AG10803 (cell line): ENCODE data around the gene TOP3A.

Experiments used
- DNase-seq: peaks from one replicate; pipeline ENCODE4 v3.0.0; 2010; ENCODE audit warnings: low read depth
- H3K4me3 ChIP-seq: 2 replicates; pipeline ENCODE4 v1.5.1; 2011; ENCODE audit warnings: mild to moderate bottlenecking, low read length, control low read depth
- TF ChIP-seq, protein P1 (sequence below): conservative IDR thresholded peaks from 2 replicates; pipeline ENCODE4 v1.5.1; 2011; ENCODE audit warnings: mild to moderate bottlenecking, low read length, control low read depth, inconsistent platforms

TOP3A gene

GRCh38 chr17:18278867-18279266 lies 35.9 kb downstream of the TOP3A start:
- DNase-seq: no peak
- H3K4me3 ChIP-seq: no peak overlapping the region
- TF ChIP-seq, protein P1, sequence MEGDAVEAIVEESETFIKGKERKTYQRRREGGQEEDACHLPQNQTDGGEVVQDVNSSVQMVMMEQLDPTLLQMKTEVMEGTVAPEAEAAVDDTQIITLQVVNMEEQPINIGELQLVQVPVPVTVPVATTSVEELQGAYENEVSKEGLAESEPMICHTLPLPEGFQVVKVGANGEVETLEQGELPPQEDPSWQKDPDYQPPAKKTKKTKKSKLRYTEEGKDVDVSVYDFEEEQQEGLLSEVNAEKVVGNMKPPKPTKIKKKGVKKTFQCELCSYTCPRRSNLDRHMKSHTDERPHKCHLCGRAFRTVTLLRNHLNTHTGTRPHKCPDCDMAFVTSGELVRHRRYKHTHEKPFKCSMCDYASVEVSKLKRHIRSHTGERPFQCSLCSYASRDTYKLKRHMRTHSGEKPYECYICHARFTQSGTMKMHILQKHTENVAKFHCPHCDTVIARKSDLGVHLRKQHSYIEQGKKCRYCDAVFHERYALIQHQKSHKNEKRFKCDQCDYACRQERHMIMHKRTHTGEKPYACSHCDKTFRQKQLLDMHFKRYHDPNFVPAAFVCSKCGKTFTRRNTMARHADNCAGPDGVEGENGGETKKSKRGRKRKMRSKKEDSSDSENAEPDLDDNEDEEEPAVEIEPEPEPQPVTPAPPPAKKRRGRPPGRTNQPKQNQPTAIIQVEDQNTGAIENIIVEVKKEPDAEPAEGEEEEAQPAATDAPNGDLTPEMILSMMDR: no peak

- no peak overlapping the region for H3K4me3 ChIP-seq
- DNase-seq: no peak
- TF ChIP-seq, protein P1: no peak
Measured at GRCh38 chr17:18277076-18277475, 37.7 kb downstream of the TOP3A start.

- TF ChIP-seq, protein P1: no peak
- DNase-seq: no peak
- no peak overlapping the region for H3K4me3 ChIP-seq
Measured at GRCh38 chr17:18270046-18270931, 44.5 kb downstream of the TOP3A start.

- no peak overlapping the region for H3K4me3 ChIP-seq
- TF ChIP-seq, protein P1: no peak
- peak; percentile 37 for DNase-seq
Measured at GRCh38 chr17:18267927-18268711, 46.7 kb downstream of the TOP3A start.

DNA sequence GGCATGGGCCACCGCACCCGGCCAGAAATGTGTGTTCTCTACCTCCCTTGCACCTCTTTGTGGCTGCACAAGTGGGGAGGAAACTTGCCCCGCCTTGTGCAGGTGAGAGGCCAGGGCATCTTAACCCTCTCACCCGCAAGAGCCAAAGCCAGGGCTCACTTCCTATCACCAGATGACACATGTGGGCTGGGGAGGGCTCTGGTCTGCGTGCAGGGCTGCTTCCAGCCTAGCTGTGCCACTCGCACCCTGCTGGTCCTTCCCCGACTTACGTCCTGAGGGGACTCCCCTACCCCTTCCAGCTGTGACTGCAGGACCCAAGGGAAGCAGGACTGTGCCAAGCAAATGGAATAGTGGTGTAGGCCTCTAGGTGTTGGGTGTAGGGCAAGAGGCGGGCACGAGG lies 47.4 kb downstream of the TOP3A start:
- TF ChIP-seq, protein P1: no peak
- H3K4me3 ChIP-seq: no peak overlapping the region
- no peak for DNase-seq

DNA sequence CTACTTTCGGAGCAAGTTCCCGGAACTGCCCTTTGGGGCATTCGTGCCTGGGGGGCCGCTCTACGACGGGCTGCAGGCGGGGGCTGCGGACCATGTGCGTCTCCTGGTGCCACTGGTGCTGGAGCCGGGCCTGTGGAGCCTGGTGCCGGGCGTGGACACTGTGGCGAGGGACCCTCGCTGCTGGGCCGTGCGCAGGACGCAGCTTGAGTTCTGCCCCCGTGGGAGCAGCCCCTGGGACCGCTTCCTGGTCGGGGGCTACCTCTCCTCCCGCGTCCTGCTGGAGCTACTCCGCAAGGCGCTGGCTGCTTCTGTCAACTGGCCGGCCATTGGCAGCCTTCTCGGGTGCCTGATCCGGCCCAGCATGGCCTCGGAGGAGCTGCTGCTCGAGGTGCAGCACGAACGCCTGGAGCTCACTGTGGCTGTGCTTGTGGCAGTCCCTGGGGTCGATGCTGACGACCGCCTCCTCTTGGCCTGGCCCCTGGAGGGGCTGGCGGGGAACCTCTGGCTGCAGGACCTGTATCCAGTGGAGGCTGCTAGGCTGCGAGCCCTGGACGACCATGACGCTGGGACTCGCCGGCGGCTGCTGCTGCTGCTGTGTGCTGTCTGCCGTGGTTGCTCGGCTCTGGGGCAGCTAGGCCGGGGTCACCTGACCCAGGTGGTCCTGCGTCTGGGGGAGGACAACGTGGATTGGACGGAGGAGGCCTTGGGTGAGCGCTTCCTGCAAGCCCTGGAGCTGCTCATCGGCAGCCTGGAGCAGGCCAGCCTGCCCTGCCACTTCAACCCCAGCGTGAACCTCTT lies 50.7 kb downstream of the TOP3A start:
- H3K4me3 ChIP-seq: no peak overlapping the region
- no peak for DNase-seq
- TF ChIP-seq, protein P1: no peak
